H9 (cell line): ENCODE measurements around the gene MICAL3. TPM values are rescaled to one million over a fixed set of nuclear protein-coding genes. Genes with fewer than 3 reads are reported as not detected.

ENCODE experiments used
- DNase-seq: peaks from one replicate; pipeline ENCODE4 v3.0.0-alpha.2; 2017
- H2AFZ ChIP-seq: one replicate; pipeline ENCODE4 v1.6.1; 2013; ENCODE audit warnings: mild to moderate bottlenecking, low read length, control low read depth, moderate library complexity
- H2AK5ac ChIP-seq: 2 replicates; pipeline ENCODE4 v1.6.1; 2013; ENCODE audit warnings: low read length, control low read depth, mixed read lengths; ENCODE audit not compliant: insufficient read length
- H2BK120ac ChIP-seq: one replicate; pipeline ENCODE4 v1.6.1; 2013; ENCODE audit warnings: low read depth, mild to moderate bottlenecking, low read length, control low read depth, inconsistent platforms; ENCODE audit not compliant: poor library complexity, severe bottlenecking
- H2BK12ac ChIP-seq: 2 replicates; pipeline ENCODE4 v1.6.1; 2013; ENCODE audit warnings: low read length, control low read depth, mixed read lengths, low read depth; ENCODE audit not compliant: insufficient read length
- H2BK15ac ChIP-seq: 2 replicates; pipeline ENCODE4 v1.6.1; 2013; ENCODE audit warnings: low read depth, low read length, control low read depth
- H2BK20ac ChIP-seq: one replicate; pipeline ENCODE4 v1.6.1; 2013; ENCODE audit warnings: low read depth, mild to moderate bottlenecking, low read length, control low read depth, inconsistent platforms; ENCODE audit not compliant: poor library complexity, severe bottlenecking
- H2BK5ac ChIP-seq: 2 replicates; pipeline ENCODE4 v1.6.1; 2013; ENCODE audit warnings: low read length, control low read depth, mixed read lengths; ENCODE audit not compliant: insufficient read length
- H3K14ac ChIP-seq: 2 replicates; pipeline ENCODE4 v1.6.1; 2013; ENCODE audit warnings: low read length, control low read depth; ENCODE audit not compliant: insufficient read depth
- H3K18ac ChIP-seq: 2 replicates; pipeline ENCODE4 v1.6.1; 2013; ENCODE audit warnings: low read depth, mild to moderate bottlenecking, mixed read lengths, low read length, control low read depth; ENCODE audit not compliant: insufficient read length
- H3K23ac ChIP-seq: 2 replicates; pipeline ENCODE4 v1.6.1; 2013; ENCODE audit warnings: low read length, control low read depth, mixed read lengths, low read depth; ENCODE audit not compliant: insufficient read length
- H3K23me2 ChIP-seq: 2 replicates; pipeline ENCODE4 v1.6.1; 2013; ENCODE audit warnings: low read depth, mild to moderate bottlenecking, mixed read lengths, low read length, control low read depth; ENCODE audit not compliant: insufficient read length, poor library complexity, severe bottlenecking
- H3K27ac ChIP-seq: 2 replicates; pipeline ENCODE4 v1.5.1; 2013; ENCODE audit warnings: low read length, control low read depth, mixed read lengths, low read depth; ENCODE audit not compliant: insufficient read length
- H3K27me3 ChIP-seq: 2 replicates; pipeline ENCODE4 v1.6.1; 2013; ENCODE audit warnings: low read length, control low read depth, inconsistent platforms; ENCODE audit not compliant: insufficient read depth
- H3K4ac ChIP-seq: 2 replicates; pipeline ENCODE4 v1.6.1; 2013; ENCODE audit warnings: low read depth, mild to moderate bottlenecking, control low read depth, inconsistent platforms, low read length, moderate library complexity
- H3K4me1 ChIP-seq: 2 replicates; pipeline ENCODE4 v1.6.1; 2013; ENCODE audit warnings: low read length, control low read depth, inconsistent platforms; ENCODE audit not compliant: insufficient read depth
- H3K4me2 ChIP-seq: 2 replicates; pipeline ENCODE4 v1.6.1; 2013; ENCODE audit warnings: low read length, control low read depth, mixed read lengths; ENCODE audit not compliant: insufficient read length, insufficient read depth
- H3K56ac ChIP-seq: 2 replicates; pipeline ENCODE4 v1.6.1; 2013; ENCODE audit warnings: low read depth, mild to moderate bottlenecking, mixed read lengths, low read length, control low read depth; ENCODE audit not compliant: insufficient read length
- H3K79me1 ChIP-seq: 2 replicates; pipeline ENCODE4 v1.6.1; 2013; ENCODE audit warnings: low read depth, mild to moderate bottlenecking, moderate library complexity, low read length, control low read depth, inconsistent platforms; ENCODE audit not compliant: insufficient read depth, poor library complexity, severe bottlenecking
- H3K79me2 ChIP-seq: 2 replicates; pipeline ENCODE4 v1.6.1; 2013; ENCODE audit warnings: low read length, control low read depth, inconsistent platforms; ENCODE audit not compliant: insufficient read depth
- H3K9ac ChIP-seq: 2 replicates; pipeline ENCODE4 v1.6.1; 2013; ENCODE audit warnings: low read length, control low read depth, mixed read lengths; ENCODE audit not compliant: insufficient read length; ENCODE audit errors: extremely low read depth
- H3K9me3 ChIP-seq: one replicate; pipeline ENCODE4 v1.6.1; 2013; ENCODE audit warnings: low read depth, low read length, inconsistent platforms; ENCODE audit not compliant: control insufficient read depth
- H3T11ph ChIP-seq: one replicate; pipeline ENCODE4 v1.6.1; 2013; ENCODE audit warnings: mild to moderate bottlenecking, low read length, control low read depth, inconsistent platforms
- H4K20me1 ChIP-seq: one replicate; pipeline ENCODE4 v1.6.1; 2013; ENCODE audit not compliant: control insufficient read depth, insufficient read length, insufficient read depth
- H4K5ac ChIP-seq: 2 replicates; pipeline ENCODE4 v1.6.1; 2013; ENCODE audit warnings: low read depth, mild to moderate bottlenecking, mixed read lengths, low read length, control low read depth; ENCODE audit not compliant: insufficient read length
- H4K8ac ChIP-seq: replicated peaks from 2 replicates; pipeline ENCODE4 v1.6.1; 2013; ENCODE audit warnings: low read length, control low read depth, mixed read lengths, low read depth; ENCODE audit not compliant: insufficient read length
- H4K91ac ChIP-seq: 2 replicates; pipeline ENCODE4 v1.6.1; 2013; ENCODE audit warnings: low read depth, mild to moderate bottlenecking, moderate library complexity, mixed read lengths, low read length, control low read depth; ENCODE audit not compliant: insufficient read length
- H3K27ac Mint-ChIP-seq, 3 experiments: 2 replicates in 2 of 3; 3 replicates in 1 of 3; pipeline ENCODE4 v1.8.0; 2020 to 2021; ENCODE audit warnings: mixed read lengths in 3 of 3, mild to moderate bottlenecking in 1 of 3, moderate library complexity in 1 of 3
- H3K27me3 Mint-ChIP-seq: 2 replicates; pipeline ENCODE4 v1.8.0; 2021; ENCODE audit warnings: low read depth, mild to moderate bottlenecking, moderate library complexity, mixed read lengths
- H3K36me3 Mint-ChIP-seq, 3 experiments: 2 replicates in 2 of 3; 3 replicates in 1 of 3; pipeline ENCODE4 v1.8.0; 2020 to 2021; ENCODE audit warnings: low read depth in 3 of 3, mixed read lengths in 3 of 3; ENCODE audit not compliant: insufficient read depth in 1 of 3
- H3K4me1 Mint-ChIP-seq, 2 experiments: 2 replicates each; pipeline ENCODE4 v1.8.0; 2020; ENCODE audit warnings: mixed read lengths in 2 of 2
- H3K4me3 Mint-ChIP-seq, 2 experiments: 2 replicates in 1 of 2; 3 replicates in 1 of 2; pipeline ENCODE4 v1.8.0; 2020 to 2021; ENCODE audit warnings: mild to moderate bottlenecking in 2 of 2, mixed read lengths in 2 of 2, moderate library complexity in 1 of 2
- H3K9me3 Mint-ChIP-seq, 2 experiments: 2 replicates in 1 of 2; 3 replicates in 1 of 2; pipeline ENCODE4 v1.8.0; 2020; ENCODE audit warnings: mild to moderate bottlenecking in 2 of 2, mixed read lengths in 2 of 2, moderate library complexity in 1 of 2
- WGBS: extraction: QIAGEN DNeasy Blood & Tissue Kit; methylation state at CpG from one replicate; pipeline ENCODE4 v1.1.7; 2013; ENCODE audit warnings: missing lambda C conversion rate, low lambda C conversion rate, mixed read lengths; ENCODE audit not compliant: insufficient read length; ENCODE audit errors: extremely low coverage; 5-methylcytosine and 5-hydroxymethylcytosine counted together
- total RNA-seq: library from RNA; stranded (reverse); gene quantifications from 2 replicates; pipeline ENCODE4 v1.2.1, GENCODE V29; 2021
- TF ChIP-seq, protein P1 (sequence below): fragments of 200-600 bp; sonication (generic); conservative IDR thresholded peaks from 3 replicates; pipeline ENCODE4 v1.8.0; 2021; ENCODE audit warnings: antibody characterized with exemption, mild to moderate bottlenecking

Gene MICAL3
- total RNA-seq, 1 experiment from 2014 or later: 50.2 TPM

DNA sequence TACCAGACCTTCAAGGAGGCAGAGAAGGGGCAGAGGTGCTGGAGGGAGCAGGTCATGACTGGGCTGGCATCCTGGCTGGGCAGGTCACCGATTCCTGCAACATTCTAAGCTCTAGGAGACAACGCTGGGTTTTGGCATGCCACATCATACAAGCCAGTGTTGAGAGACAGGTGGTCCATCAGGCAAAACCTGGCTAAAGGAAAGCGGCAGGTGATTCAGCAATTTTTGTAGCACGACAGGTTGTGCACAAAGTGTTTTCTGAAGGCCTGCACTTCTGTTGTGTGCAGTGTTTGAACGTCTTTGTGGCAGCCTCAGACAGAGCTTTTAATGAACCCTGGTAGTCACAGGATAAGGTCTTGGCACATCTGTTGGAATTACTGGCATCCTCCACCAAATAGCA lies 180.2 kb downstream of the MICAL3 start:
- H3K4ac ChIP-seq: no peak overlapping the region
- no peak overlapping the region for H3K18ac ChIP-seq
- peaks cover 3% of the 10 kb centered on the region for H4K20me1 ChIP-seq
- no peak overlapping the region for H3K14ac ChIP-seq
- no peak overlapping the region for H3K23ac ChIP-seq
- H3K27me3 ChIP-seq: no peaks in the 10 kb centered on the region
- no peak overlapping the region for H3K4me3 Mint-ChIP-seq
- no peak overlapping the region for H3K4me2 ChIP-seq
- H3K36me3 Mint-ChIP-seq: peaks cover 6 to 22% (median 15%) of the 10 kb centered on the region in 3 experiments; a peak in 6 of 7 replicates
- H3K56ac ChIP-seq: no peak overlapping the region
- no peak overlapping the region for H2BK5ac ChIP-seq
- H2BK15ac ChIP-seq: no peak overlapping the region
- no peak overlapping the region for H3K27ac ChIP-seq
- no peak overlapping the region for H4K5ac ChIP-seq
- no peaks in the 10 kb centered on the region for H3K9me3 Mint-ChIP-seq
- no peak for DNase-seq
- no peaks in the 10 kb centered on the region for H3K79me1 ChIP-seq
- no peak overlapping the region for H2AFZ ChIP-seq
- no peak overlapping the region for H2BK120ac ChIP-seq
- no peaks in the 10 kb centered on the region for H3K9me3 ChIP-seq
- H4K8ac ChIP-seq: no peak overlapping the region
- no peak overlapping the region; a peak in 2 of 7 replicates for H3K27ac Mint-ChIP-seq
- H3K79me2 ChIP-seq: no peaks in the 10 kb centered on the region
- H2BK20ac ChIP-seq: no peak overlapping the region
- no peak overlapping the region for H3T11ph ChIP-seq
- TF ChIP-seq, protein P1, sequence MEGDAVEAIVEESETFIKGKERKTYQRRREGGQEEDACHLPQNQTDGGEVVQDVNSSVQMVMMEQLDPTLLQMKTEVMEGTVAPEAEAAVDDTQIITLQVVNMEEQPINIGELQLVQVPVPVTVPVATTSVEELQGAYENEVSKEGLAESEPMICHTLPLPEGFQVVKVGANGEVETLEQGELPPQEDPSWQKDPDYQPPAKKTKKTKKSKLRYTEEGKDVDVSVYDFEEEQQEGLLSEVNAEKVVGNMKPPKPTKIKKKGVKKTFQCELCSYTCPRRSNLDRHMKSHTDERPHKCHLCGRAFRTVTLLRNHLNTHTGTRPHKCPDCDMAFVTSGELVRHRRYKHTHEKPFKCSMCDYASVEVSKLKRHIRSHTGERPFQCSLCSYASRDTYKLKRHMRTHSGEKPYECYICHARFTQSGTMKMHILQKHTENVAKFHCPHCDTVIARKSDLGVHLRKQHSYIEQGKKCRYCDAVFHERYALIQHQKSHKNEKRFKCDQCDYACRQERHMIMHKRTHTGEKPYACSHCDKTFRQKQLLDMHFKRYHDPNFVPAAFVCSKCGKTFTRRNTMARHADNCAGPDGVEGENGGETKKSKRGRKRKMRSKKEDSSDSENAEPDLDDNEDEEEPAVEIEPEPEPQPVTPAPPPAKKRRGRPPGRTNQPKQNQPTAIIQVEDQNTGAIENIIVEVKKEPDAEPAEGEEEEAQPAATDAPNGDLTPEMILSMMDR: no peak
- H3K4me1 ChIP-seq: no peaks in the 10 kb centered on the region
- no peaks in the 10 kb centered on the region for H3K23me2 ChIP-seq
- no peak overlapping the region for H2AK5ac ChIP-seq
- peaks cover 4 to 5% of the 10 kb centered on the region in 2 experiments; a peak in 2 of 4 replicates for H3K4me1 Mint-ChIP-seq
- no peak overlapping the region for H4K91ac ChIP-seq
- H2BK12ac ChIP-seq: no peak overlapping the region
- WGBS: no CpG with 5 or more reads among the region's 5 CpGs
- no peak overlapping the region for H3K9ac ChIP-seq
- no peaks in the 10 kb centered on the region; the same call in 1 of the 2 replicates for H3K27me3 Mint-ChIP-seq
